Panc1 (cell line): ENCODE results near the gene NUB1.

ENCODE experiments used
- POLR2AphosphoS5 ChIP-seq: IDR thresholded peaks from 2 replicates; pipeline ENCODE4 v1.6.1; 2012; ENCODE audit warnings: mild to moderate bottlenecking, low read depth, low read length, moderate library complexity
- TF ChIP-seq, protein P1 (sequence below): fragments of 450-650 bp; IDR thresholded peaks from 2 replicates; pipeline ENCODE4 v1.5.1; 2017; ENCODE audit warnings: mild to moderate bottlenecking

GRCh38 chr7:151422212-151422611, 80.6 kb downstream of the NUB1 start:
- TF ChIP-seq, protein P1, sequence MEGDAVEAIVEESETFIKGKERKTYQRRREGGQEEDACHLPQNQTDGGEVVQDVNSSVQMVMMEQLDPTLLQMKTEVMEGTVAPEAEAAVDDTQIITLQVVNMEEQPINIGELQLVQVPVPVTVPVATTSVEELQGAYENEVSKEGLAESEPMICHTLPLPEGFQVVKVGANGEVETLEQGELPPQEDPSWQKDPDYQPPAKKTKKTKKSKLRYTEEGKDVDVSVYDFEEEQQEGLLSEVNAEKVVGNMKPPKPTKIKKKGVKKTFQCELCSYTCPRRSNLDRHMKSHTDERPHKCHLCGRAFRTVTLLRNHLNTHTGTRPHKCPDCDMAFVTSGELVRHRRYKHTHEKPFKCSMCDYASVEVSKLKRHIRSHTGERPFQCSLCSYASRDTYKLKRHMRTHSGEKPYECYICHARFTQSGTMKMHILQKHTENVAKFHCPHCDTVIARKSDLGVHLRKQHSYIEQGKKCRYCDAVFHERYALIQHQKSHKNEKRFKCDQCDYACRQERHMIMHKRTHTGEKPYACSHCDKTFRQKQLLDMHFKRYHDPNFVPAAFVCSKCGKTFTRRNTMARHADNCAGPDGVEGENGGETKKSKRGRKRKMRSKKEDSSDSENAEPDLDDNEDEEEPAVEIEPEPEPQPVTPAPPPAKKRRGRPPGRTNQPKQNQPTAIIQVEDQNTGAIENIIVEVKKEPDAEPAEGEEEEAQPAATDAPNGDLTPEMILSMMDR: no peak
- no peak for TF ChIP-seq POLR2AphosphoS5
